GM10266 (cell line): Measurements from ENCODE around the gene GPR50.

Source experiments
- DNase-seq: peaks from one replicate; pipeline ENCODE4 v3.0.0; 2012; ENCODE audit errors: extremely low spot score
- CTCF ChIP-seq: IDR thresholded peaks from 2 replicates; pipeline ENCODE4 v1.5.1; 2012; ENCODE audit warnings: mild to moderate bottlenecking, low read depth; ENCODE audit not compliant: control insufficient read depth, insufficient read depth; ENCODE audit errors: missing control alignments

The GPR50 gene

GRCh38 chrX:151227627-151228026 is 51.2 kb downstream of the GPR50 start:
- no peak for DNase-seq
- TF ChIP-seq CTCF = no peak

GRCh38 chrX:151228935-151229334 is 52.6 kb downstream of the GPR50 start:
- DNase-seq = no peak
- no peak for TF ChIP-seq CTCF
